HFFc6 (cell line): ENCODE results near the gene MSH3. TPM values are rescaled to one million over a fixed set of nuclear protein-coding genes. Genes with fewer than 3 reads are reported as not detected.

ENCODE experiments used
- DNase-seq: peaks from one replicate; pipeline ENCODE4 v3.0.0-alpha.2; 2018
- H3K27ac Mint-ChIP-seq: 2 replicates; pipeline ENCODE4 v1.8.0; 2020; ENCODE audit warnings: mild to moderate bottlenecking, mixed read lengths
- H3K27me3 Mint-ChIP-seq: 2 replicates; pipeline ENCODE4 v1.8.0; 2021; ENCODE audit warnings: mild to moderate bottlenecking, moderate library complexity, mixed read lengths; ENCODE audit not compliant: insufficient read depth
- H3K36me3 Mint-ChIP-seq: 2 replicates; pipeline ENCODE4 v1.8.0; 2021; ENCODE audit warnings: low read depth, mixed read lengths
- H3K4me1 Mint-ChIP-seq: 2 replicates; pipeline ENCODE4 v1.8.0; 2020; ENCODE audit warnings: low read depth, mixed read lengths
- H3K4me3 Mint-ChIP-seq: 2 replicates; pipeline ENCODE4 v1.8.0; 2020; ENCODE audit warnings: mild to moderate bottlenecking, moderate library complexity, mixed read lengths
- H3K9me3 Mint-ChIP-seq: 2 replicates; pipeline ENCODE4 v1.8.0; 2020; ENCODE audit warnings: mild to moderate bottlenecking, mixed read lengths
- CTCF ChIP-seq: fragments of 200-600 bp; sonication (generic); IDR thresholded peaks from 2 replicates; pipeline ENCODE4 v1.5.0; 2021; ENCODE audit warnings: antibody characterized with exemption, mild to moderate bottlenecking
- total RNA-seq, 6 experiments: library from RNA; stranded (reverse); fragmentation: NEBNext Ultra II Directional; extraction: Animal tissue kit (Norgen Biotek cat#: 25700); gene quantifications; 2 replicates in 1 of 6; 3 replicates in 5 of 6; pipeline ENCODE4 v1.2.3, GENCODE V29; 2021

The MSH3 gene
- total RNA-seq, 6 experiments from 2014 or later: 13.6 to 14.9 (median 14.3) TPM

GRCh38 chr5:80759866-80760577 is 105.6 kb downstream of the MSH3 start:
- DNase-seq: no peak
- no peaks in the 10 kb centered on the region for H3K27me3 Mint-ChIP-seq

GRCh38 chr5:80760680-80761079 is 106.2 kb downstream of the MSH3 start:
- Mint-ChIP-seq H3K27ac (no peak overlapping the region), H3K36me3 (peaks cover 5% of the 10 kb centered on the region), H3K27me3 (no peaks in the 10 kb centered on the region), H3K4me3 (no peak overlapping the region), H3K9me3 (no peaks in the 10 kb centered on the region), H3K4me1 (peaks cover 32% of the 10 kb centered on the region)
- no peak for TF ChIP-seq CTCF
- DNase-seq: no peak

More at GRCh38 chr5:80759866-80760577, 105.6 kb downstream of the MSH3 start:
- no peaks in the 10 kb centered on the region for H3K9me3 Mint-ChIP-seq
- no peak for TF ChIP-seq CTCF
- no peak overlapping the region for H3K27ac Mint-ChIP-seq
- H3K4me1 Mint-ChIP-seq: peaks cover 38% of the 10 kb centered on the region
- H3K4me3 Mint-ChIP-seq: no peak overlapping the region
- H3K36me3 Mint-ChIP-seq: peaks cover 5% of the 10 kb centered on the region; the same call in 1 of the 2 replicates

GRCh38 chr5:80761176-80761575 is 106.7 kb downstream of the MSH3 start:
- TF ChIP-seq CTCF: no peak
- DNase-seq: no peak
- Mint-ChIP-seq H3K27me3 (no peaks in the 10 kb centered on the region), H3K4me1 (peaks cover 32% of the 10 kb centered on the region), H3K27ac (no peak overlapping the region), H3K36me3 (peaks cover 5% of the 10 kb centered on the region), H3K4me3 (no peak overlapping the region), H3K9me3 (no peaks in the 10 kb centered on the region)

GRCh38 chr5:80761966-80762365 is 107.5 kb downstream of the MSH3 start:
- DNase-seq: no peak
- no peaks in the 10 kb centered on the region for H3K9me3 Mint-ChIP-seq
- no peak overlapping the region for H3K27ac Mint-ChIP-seq
- H3K36me3 Mint-ChIP-seq: peaks cover 5% of the 10 kb centered on the region
- H3K4me1 Mint-ChIP-seq: peaks cover 32% of the 10 kb centered on the region
- no peaks in the 10 kb centered on the region for H3K27me3 Mint-ChIP-seq
- TF ChIP-seq CTCF: no peak
- no peak overlapping the region for H3K4me3 Mint-ChIP-seq

- H3K4me3 Mint-ChIP-seq: no peak overlapping the region
- no peak for TF ChIP-seq CTCF
- H3K36me3 Mint-ChIP-seq: peaks cover 5% of the 10 kb centered on the region
These were observed 108.1 kb downstream of the MSH3 start for GRCh38 chr5:80762573-80762972.

More at GRCh38 chr5:80762573-80762972, 108.1 kb downstream of the MSH3 start:
- Mint-ChIP-seq H3K9me3 (no peaks in the 10 kb centered on the region), H3K4me1 (peaks cover 32% of the 10 kb centered on the region), H3K27ac (no peak overlapping the region), H3K27me3 (no peaks in the 10 kb centered on the region)
- DNase-seq: no peak
